Endothelial cell of umbilical vein (primary cell): ENCODE data around the gene ITPRIP.

Source experiments
- CTCF ChIP-seq, 2 donors: IDR thresholded peaks; 1 replicate in 1 of 2; 2 replicates in 1 of 2; pipeline ENCODE4 v1.5.1; 2011; ENCODE audit warnings: low read length in 2 of 2, mild to moderate bottlenecking in 2 of 2, moderate library complexity in 2 of 2, control low read depth in 1 of 2, inconsistent platforms in 1 of 2, low read depth in 1 of 2; ENCODE audit not compliant: insufficient read depth in 1 of 2; ENCODE audit errors: extremely low read depth in 1 of 2
- EZH2 ChIP-seq: IDR thresholded peaks from 2 replicates; pipeline ENCODE4 v1.6.1; 2012; ENCODE audit warnings: borderline replicate concordance, low read depth, mild to moderate bottlenecking, moderate library complexity, low read length, inconsistent platforms; ENCODE audit not compliant: severe bottlenecking
- FOS ChIP-seq: IDR thresholded peaks from 2 replicates; pipeline ENCODE4 v1.6.1; 2011; ENCODE audit warnings: mild to moderate bottlenecking, low read length, moderate library complexity, borderline replicate concordance; ENCODE audit not compliant: insufficient read depth
- GATA2 ChIP-seq: IDR thresholded peaks from 2 replicates; pipeline ENCODE4 v1.7.0; 2011; ENCODE audit warnings: low read depth, mild to moderate bottlenecking, moderate library complexity, mixed read lengths, low read length; ENCODE audit not compliant: insufficient read length, insufficient read depth
- JUN ChIP-seq: IDR thresholded peaks from 2 replicates; pipeline ENCODE4 v1.6.1; 2011; ENCODE audit warnings: borderline replicate concordance, low read depth; ENCODE audit not compliant: insufficient read length, insufficient read depth
- MAX ChIP-seq: IDR thresholded peaks from 2 replicates; pipeline ENCODE4 v1.6.1; 2011; ENCODE audit not compliant: insufficient read depth, insufficient read length
- POLR2A ChIP-seq: IDR thresholded peaks from 2 replicates; pipeline ENCODE4 v1.6.1; 2012; ENCODE audit warnings: low read depth, mild to moderate bottlenecking, control low read depth, low read length
- POLR2AphosphoS5 ChIP-seq: IDR thresholded peaks from 2 replicates; pipeline ENCODE4 v1.6.1; 2012; ENCODE audit warnings: low read depth, mild to moderate bottlenecking, control low read depth, low read length, moderate library complexity; ENCODE audit not compliant: insufficient read depth

GRCh38 chr10:104309980-104310978 lies 28.0 kb downstream of the ITPRIP start:
- TF ChIP-seq CTCF (IDR thresholded peaks at IDR 0.05; ENCODE audit: extremely low read depth in 1 of 2, insufficient read depth in 1 of 2, low read depth in 1 of 2, low read length in 2 of 2) (no peak), JUN (no peak), POLR2A (no peak), FOS (no peak), EZH2 (no peak), POLR2AphosphoS5 (no peak), GATA2 (peak; percentile 57), MAX (no peak)
